GM12864 (cell line): ENCODE data around the gene PIK3C3.

Source experiments
- DNase-seq: peaks from one replicate; pipeline ENCODE4 v3.0.0-alpha.2; 2011; ENCODE audit warnings: low read depth
- H3K4me3 ChIP-seq: 2 replicates; pipeline ENCODE4 v1.5.1; 2011; ENCODE audit warnings: mild to moderate bottlenecking, low read depth, low read length, control low read depth
- TF ChIP-seq, protein P1 (sequence below): IDR thresholded peaks from 2 replicates; pipeline ENCODE4 v1.5.1; 2011; ENCODE audit warnings: low read depth, mild to moderate bottlenecking, moderate library complexity, low read length, control low read depth, inconsistent platforms; ENCODE audit errors: missing control alignments

The PIK3C3 gene

GRCh38 chr18:42095732-42096377 lies 140.8 kb downstream of the PIK3C3 start:
- no peak overlapping the region for H3K4me3 ChIP-seq
- no peak for DNase-seq
- TF ChIP-seq, protein P1, sequence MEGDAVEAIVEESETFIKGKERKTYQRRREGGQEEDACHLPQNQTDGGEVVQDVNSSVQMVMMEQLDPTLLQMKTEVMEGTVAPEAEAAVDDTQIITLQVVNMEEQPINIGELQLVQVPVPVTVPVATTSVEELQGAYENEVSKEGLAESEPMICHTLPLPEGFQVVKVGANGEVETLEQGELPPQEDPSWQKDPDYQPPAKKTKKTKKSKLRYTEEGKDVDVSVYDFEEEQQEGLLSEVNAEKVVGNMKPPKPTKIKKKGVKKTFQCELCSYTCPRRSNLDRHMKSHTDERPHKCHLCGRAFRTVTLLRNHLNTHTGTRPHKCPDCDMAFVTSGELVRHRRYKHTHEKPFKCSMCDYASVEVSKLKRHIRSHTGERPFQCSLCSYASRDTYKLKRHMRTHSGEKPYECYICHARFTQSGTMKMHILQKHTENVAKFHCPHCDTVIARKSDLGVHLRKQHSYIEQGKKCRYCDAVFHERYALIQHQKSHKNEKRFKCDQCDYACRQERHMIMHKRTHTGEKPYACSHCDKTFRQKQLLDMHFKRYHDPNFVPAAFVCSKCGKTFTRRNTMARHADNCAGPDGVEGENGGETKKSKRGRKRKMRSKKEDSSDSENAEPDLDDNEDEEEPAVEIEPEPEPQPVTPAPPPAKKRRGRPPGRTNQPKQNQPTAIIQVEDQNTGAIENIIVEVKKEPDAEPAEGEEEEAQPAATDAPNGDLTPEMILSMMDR, result no peak

GRCh38 chr18:42100248-42100647 lies 145.2 kb downstream of the PIK3C3 start:
- TF ChIP-seq, protein P1, result no peak
- DNase-seq, result no peak
- no peak overlapping the region for H3K4me3 ChIP-seq

DNA sequence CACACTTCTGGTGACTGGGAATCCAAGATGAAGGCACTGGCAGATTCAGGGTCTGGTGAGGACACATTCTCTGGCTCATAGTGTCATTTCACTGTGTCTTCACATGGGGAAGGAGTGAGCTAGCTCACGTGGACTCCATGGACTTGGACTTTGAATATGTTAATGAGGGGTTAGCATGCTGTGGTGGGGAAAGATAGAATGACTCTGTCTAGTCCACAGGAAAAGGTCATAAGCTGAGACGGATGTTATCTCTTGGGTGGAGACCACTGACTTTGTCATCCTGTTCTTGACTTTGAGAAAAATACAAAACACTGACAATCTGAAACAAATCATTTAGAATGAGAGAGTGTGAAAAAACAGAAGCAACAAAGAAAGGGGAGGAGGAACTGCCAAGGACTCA lies 145.9 kb downstream of the PIK3C3 start:
- TF ChIP-seq, protein P1, result no peak
- no peak for DNase-seq
- H3K4me3 ChIP-seq, result no peak overlapping the region

DNA sequence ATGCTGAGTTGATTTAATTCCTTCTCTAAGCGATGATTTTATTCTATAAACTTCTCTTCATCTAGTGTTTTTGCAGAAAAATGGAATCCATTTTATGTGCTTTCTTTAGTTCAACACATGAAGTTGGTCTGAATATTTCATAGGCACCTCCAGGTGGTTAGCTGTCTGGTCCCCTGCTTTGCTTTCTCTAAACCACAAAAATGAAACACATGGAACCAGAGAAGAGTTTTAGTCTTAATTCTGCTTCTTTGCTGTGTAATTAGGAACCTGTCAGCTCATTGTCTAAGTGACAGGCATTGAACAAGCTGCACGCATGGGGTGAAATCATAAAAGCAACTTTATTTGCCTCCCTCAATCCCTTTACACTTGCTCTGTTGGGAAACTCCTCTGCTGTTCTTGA lies 150.4 kb downstream of the PIK3C3 start:
- no peak for DNase-seq
- no peak overlapping the region for H3K4me3 ChIP-seq
- TF ChIP-seq, protein P1, result no peak

- TF ChIP-seq, protein P1, result no peak
- DNase-seq, result no peak
- no peak overlapping the region for H3K4me3 ChIP-seq
Observed at GRCh38 chr18:42106784-42107183, 151.8 kb downstream of the PIK3C3 start.

- H3K4me3 ChIP-seq, result no peak overlapping the region
- DNase-seq, result no peak
- TF ChIP-seq, protein P1, result no peak
Observed at GRCh38 chr18:42107287-42107686, 152.3 kb downstream of the PIK3C3 start.
